ENCODE measurements around the gene EPRS1. TPM values are rescaled to one million over a fixed set of nuclear protein-coding genes. Genes with fewer than 3 reads are reported as not detected.

EPRS1 gene
- total and polyA plus RNA-seq, 2 of the 13 experiments (the other 11 are each of a cell fraction or from before 2014, with no cell fraction given): 86.1 to 124 TPM

DNA sequence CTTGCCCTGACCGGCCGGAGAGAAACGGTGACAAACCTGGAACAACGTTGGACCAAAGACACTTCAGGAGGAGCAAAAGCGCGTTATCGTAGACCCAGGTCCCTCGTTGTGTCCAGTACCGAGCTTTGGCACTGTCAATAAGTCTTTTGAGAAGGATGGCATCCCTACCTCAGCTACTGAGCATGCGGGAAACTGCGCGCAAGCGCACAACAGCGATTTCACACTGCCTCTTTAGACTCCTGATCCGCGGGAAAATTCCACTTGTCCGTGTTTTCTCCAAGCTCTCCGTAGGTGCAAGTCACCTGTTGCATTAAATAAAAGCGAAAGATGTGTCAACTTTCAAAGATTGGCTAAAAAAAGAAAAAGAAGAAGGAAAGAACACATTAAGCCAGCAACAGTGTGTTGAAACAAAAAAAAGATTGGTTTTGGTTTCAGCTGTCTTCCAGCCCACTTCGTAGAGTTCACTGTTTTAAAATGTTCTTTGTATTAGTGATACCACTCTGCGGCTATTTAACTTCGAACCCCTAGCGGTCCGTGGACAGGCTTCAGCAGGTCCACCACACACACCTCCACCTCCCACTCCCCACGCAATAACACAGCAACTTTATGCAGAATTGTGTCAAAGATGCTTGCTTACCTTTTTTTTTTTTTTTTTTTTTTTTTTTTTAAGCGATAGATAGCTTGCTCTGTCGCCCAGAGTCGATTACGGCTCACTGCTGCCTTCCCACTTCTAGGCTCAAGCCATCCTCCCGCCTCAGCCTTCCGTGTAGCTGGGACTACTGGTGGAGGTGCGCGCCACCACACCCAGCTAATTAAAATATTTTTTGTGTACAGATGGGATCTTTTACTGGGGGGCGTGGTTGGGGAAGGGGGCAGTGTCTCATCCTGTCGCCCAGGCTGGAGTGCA lies 43.6 kb upstream of the EPRS1 start, which contains the start of gene BPNT1 (continued):
- TF ChIP-seq ZNF781 (CRISPR knock-in tag; IDR thresholded peaks at IDR 0.05; ENCODE audit: borderline replicate concordance, not compliant biosample characterization) (peak; percentile 59), ONECUT2 (CRISPR knock-in tag; IDR thresholded peaks at IDR 0.05) (no peak), CREB1 (IDR thresholded peaks at IDR 0.05) (peak; percentile 40; the same call in 1 of the 2 replicates), CREB1 (CRISPR knock-in tag; IDR thresholded peaks at IDR 0.05) (peak; percentile 67), HMGA1 (CRISPR knock-in tag; conservative IDR thresholded peaks at IDR 0.05) (no peak), MEIS1 (CRISPR knock-in tag; IDR thresholded peaks at IDR 0.05; ENCODE audit: borderline replicate concordance) (peak; percentile 63; the same call in 1 of the 2 replicates), TBP (CRISPR knock-in tag; IDR thresholded peaks at IDR 0.05) (no peak), ZNF547 (CRISPR knock-in tag; IDR thresholded peaks at IDR 0.05) (no peak), ZSCAN12 (CRISPR knock-in tag; IDR thresholded peaks at IDR 0.05) (0 out of 2 replicates have a peak, but pooled peaks have one; percentile 42), REXO4 (CRISPR knock-in tag; IDR thresholded peaks at IDR 0.05; ENCODE audit: borderline replicate concordance) (no peak), FOXO1 (CRISPR knock-in tag; IDR thresholded peaks at IDR 0.05) (peak; percentile 7; the same call in 1 of the 2 replicates), ZFP91 (CRISPR knock-in tag; IDR thresholded peaks at IDR 0.05; ENCODE audit: borderline replicate concordance) (no peak), ZNF530 (CRISPR knock-in tag; IDR thresholded peaks at IDR 0.05; ENCODE audit: low read depth) (no peak), SYNCRIP (IDR thresholded peaks at IDR 0.05; ENCODE audit: insufficient read depth, low read depth, low read length) (no peak), ZNF207 (IDR thresholded peaks at IDR 0.05; ENCODE audit: borderline replicate concordance) (no peak), ZSCAN21 (CRISPR knock-in tag; IDR thresholded peaks at IDR 0.05; ENCODE audit: borderline replicate concordance) (0 out of 2 replicates have a peak, but pooled peaks have one; percentile 56), FOXJ3 (CRISPR knock-in tag; IDR thresholded peaks at IDR 0.05; ENCODE audit: borderline replicate concordance) (no peak), ZNF567 (CRISPR knock-in tag; IDR thresholded peaks at IDR 0.05; ENCODE audit: borderline replicate concordance) (no peak; the same call in 1 of the 2 replicates)
- TF ChIP-seq, protein P1, sequence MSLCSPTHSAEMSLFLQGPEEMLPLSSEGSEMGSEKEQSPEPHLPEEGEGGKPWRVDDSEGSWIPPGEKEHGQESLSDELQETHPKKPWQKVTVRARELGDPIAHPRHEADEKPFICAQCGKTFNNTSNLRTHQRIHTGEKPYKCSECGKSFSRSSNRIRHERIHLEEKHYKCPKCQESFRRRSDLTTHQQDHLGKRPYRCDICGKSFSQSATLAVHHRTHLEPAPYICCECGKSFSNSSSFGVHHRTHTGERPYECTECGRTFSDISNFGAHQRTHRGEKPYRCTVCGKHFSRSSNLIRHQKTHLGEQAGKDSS (CRISPR knock-in tag; IDR thresholded peaks at IDR 0.05; ENCODE audit: borderline replicate concordance, low read depth): no peak
- TF ChIP-seq, protein P2, sequence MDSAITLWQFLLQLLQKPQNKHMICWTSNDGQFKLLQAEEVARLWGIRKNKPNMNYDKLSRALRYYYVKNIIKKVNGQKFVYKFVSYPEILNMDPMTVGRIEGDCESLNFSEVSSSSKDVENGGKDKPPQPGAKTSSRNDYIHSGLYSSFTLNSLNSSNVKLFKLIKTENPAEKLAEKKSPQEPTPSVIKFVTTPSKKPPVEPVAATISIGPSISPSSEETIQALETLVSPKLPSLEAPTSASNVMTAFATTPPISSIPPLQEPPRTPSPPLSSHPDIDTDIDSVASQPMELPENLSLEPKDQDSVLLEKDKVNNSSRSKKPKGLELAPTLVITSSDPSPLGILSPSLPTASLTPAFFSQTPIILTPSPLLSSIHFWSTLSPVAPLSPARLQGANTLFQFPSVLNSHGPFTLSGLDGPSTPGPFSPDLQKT (CRISPR knock-in tag; IDR thresholded peaks at IDR 0.05; ENCODE audit: borderline replicate concordance): no peak
- TF ChIP-seq, protein P3, sequence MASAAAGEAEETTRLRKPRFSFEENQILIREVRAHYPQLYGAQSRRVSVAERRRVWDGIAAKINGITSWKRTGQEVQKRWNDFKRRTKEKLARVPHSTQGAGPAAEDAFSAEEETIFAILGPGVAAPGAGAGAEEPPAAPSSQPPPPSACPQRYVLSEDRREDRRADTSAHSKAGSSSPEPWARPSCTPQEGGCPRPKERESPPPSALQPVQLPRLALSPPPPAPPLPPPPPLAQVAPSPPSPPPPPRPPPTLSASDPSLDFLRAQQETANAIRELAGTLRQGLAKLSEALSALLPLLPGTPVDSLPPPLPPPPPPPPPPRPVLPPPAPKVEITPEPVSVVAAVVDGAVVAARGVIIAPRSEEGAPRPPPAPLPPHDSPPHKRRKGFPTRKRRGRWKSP (CRISPR knock-in tag; IDR thresholded peaks at IDR 0.05): peak; percentile 65; the same call in 1 of the 2 replicates
- TF ChIP-seq, protein P4, sequence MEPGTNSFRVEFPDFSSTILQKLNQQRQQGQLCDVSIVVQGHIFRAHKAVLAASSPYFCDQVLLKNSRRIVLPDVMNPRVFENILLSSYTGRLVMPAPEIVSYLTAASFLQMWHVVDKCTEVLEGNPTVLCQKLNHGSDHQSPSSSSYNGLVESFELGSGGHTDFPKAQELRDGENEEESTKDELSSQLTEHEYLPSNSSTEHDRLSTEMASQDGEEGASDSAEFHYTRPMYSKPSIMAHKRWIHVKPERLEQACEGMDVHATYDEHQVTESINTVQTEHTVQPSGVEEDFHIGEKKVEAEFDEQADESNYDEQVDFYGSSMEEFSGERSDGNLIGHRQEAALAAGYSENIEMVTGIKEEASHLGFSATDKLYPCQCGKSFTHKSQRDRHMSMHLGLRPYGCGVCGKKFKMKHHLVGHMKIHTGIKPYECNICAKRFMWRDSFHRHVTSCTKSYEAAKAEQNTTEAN (CRISPR knock-in tag; conservative IDR thresholded peaks at IDR 0.05): peak; percentile 48; the same call in 1 of the 2 replicates
